BJ (cell line): ENCODE results near the gene GATB. TPM values are rescaled to one million over a fixed set of nuclear protein-coding genes. Genes with fewer than 3 reads are reported as not detected.

ENCODE experiments used
- CTCF ChIA-PET: fragments of 350-600 bp; formaldehyde crosslinking; extraction: SDS; loops from one replicate; lab custom pipeline; 2021; ENCODE audit warnings: antibody characterized with exemption, inconsistent platforms; lab: Yijun Ruan, JAX
- POLR2A ChIA-PET: fragments of 300-600 bp; sonication (Branson Sonifier 250); formaldehyde crosslinking; extraction: SDS; loops from one replicate; lab custom pipeline; 2021; ENCODE audit warnings: antibody characterized with exemption; lab: Charles Lee
- DNase-seq: peaks from one replicate; pipeline ENCODE4 v3.0.0-alpha.2; 2011; ENCODE audit warnings: low read depth
- H3K27me3 ChIP-seq: 2 replicates; pipeline ENCODE4 v1.6.0; 2011; ENCODE audit warnings: low read length; ENCODE audit not compliant: control insufficient read depth, insufficient read depth
- H3K36me3 ChIP-seq: 2 replicates; pipeline ENCODE4 v1.5.1; 2011; ENCODE audit warnings: low read length; ENCODE audit not compliant: control insufficient read depth, insufficient read depth
- H3K4me3 ChIP-seq: 2 replicates; pipeline ENCODE4 v1.5.1; 2011; ENCODE audit warnings: low read depth, mild to moderate bottlenecking, control low read depth, low read length
- CTCF ChIP-seq: IDR thresholded peaks from 2 replicates; pipeline ENCODE4 v1.5.1; 2011; ENCODE audit warnings: low read depth, mild to moderate bottlenecking, control low read depth, inconsistent platforms, low read length, moderate library complexity; ENCODE audit not compliant: insufficient read depth
- polyA plus RNA-seq: library from polyadenylated mRNA; depleted of rRNA; stranded (reverse); fragments of >200 nt; gene quantifications from 2 replicates; pipeline ENCODE4 v1.2.3, GENCODE V29; 2011

GATB gene
- polyA plus RNA-seq, 1 experiment = 20.5 TPM

- POLR2A ChIA-PET = no interaction called here
- no peaks in the 10 kb centered on the region for H3K27me3 ChIP-seq
- H3K4me3 ChIP-seq = no peak overlapping the region
- H3K36me3 ChIP-seq = no peaks in the 10 kb centered on the region
- CTCF ChIA-PET = interaction anchor here (0.6 to 0.8 kb wide), 2 partner anchors 9 to 702 kb away, joined by 3 read pairs; no protein-coding TSS in a partner anchor
- no peak for DNase-seq
- TF ChIP-seq CTCF = peak; percentile 61
These were observed 41.0 kb upstream of the GATB start for GRCh38 chr4:151801547-151802516.

- Histone ChIP-seq H3K36me3 (no peaks in the 10 kb centered on the region), H3K27me3 (no peaks in the 10 kb centered on the region), H3K4me3 (no peak overlapping the region)
- no peak for TF ChIP-seq CTCF
- ChIA-PET POLR2A (no interaction called here), CTCF (interaction anchor here (1.1 to 1.2 kb wide), 2 partner anchors 13 to 18 kb away, joined by 3 to 4 read pairs; no protein-coding TSS in a partner anchor)
- no peak for DNase-seq
These were observed 38.7 kb upstream of the GATB start for GRCh38 chr4:151799417-151800012.

- TF ChIP-seq CTCF = no peak
- ChIA-PET CTCF (interaction anchor here (1.1 to 1.2 kb wide), 2 partner anchors 13 to 17 kb away, joined by 3 to 4 read pairs; no protein-coding TSS in a partner anchor), POLR2A (no interaction called here)
- no peak for DNase-seq
- Histone ChIP-seq H3K36me3 (no peaks in the 10 kb centered on the region), H3K4me3 (no peak overlapping the region), H3K27me3 (no peaks in the 10 kb centered on the region)
These were observed 38.0 kb upstream of the GATB start for GRCh38 chr4:151798678-151799416.

- Histone ChIP-seq H3K4me3 (no peak overlapping the region), H3K36me3 (no peaks in the 10 kb centered on the region), H3K27me3 (no peaks in the 10 kb centered on the region)
- POLR2A ChIA-PET = interaction anchor here (0.6 kb wide), 1 partner anchor 9 kb away, joined by 5 read pairs; no protein-coding TSS in a partner anchor
- DNase-seq = no peak
- CTCF ChIA-PET = no interaction called here
- no peak for TF ChIP-seq CTCF
These were observed 37.0 kb upstream of the GATB start for GRCh38 chr4:151797853-151798252.
